SW 1271 (cell line): Measurements from ENCODE around the gene PTPN1.

Source experiments
- DNase-seq, 2 experiments: peaks; one replicate each; lab custom pipeline; 2025; lab: John Stamatoyannopoulos, UW

PTPN1 gene

DNA sequence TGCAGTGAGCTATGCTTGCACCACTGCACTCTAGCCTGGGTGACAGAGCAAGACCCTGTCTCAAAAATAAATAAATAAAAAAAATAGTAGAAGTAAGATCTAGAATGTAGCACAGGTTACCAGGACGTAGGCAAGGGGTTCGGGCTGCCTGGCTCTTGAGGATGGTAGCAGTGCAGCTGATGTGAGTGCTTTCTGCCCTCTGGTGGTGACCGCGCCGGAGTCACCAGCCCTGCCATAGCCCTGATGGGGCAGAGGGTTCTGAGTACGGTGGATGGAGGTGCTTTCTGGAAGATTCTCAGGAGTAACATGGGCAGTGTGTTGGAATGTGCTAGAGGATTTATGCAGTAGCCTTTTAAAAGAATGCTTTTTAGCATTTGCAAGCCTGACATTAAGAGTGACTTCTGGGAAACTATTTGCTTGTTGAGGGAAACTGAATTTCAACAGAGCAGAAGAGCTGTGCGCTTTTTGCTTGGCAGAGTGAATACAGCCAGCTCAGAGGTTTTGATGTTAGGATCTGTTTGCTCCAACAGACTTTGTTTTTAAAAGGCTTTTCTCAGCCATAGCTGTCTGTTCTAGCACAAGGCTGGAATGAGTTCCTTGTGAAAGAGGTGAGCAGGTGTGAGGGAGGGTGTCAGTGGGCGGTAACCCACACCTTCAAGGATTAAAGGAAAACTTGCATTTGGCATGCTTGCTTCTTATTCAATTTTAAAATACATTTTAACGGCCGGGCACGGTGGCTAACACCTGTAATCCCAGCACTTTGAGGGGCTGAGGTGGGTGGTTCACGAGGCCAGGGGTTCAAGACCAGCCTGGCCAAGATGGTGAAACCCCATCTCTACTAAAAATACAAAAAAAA, 65.9 kb downstream of the PTPN1 start:
- DNase-seq: peak in 1 of 2 experiments; percentile 61

DNA sequence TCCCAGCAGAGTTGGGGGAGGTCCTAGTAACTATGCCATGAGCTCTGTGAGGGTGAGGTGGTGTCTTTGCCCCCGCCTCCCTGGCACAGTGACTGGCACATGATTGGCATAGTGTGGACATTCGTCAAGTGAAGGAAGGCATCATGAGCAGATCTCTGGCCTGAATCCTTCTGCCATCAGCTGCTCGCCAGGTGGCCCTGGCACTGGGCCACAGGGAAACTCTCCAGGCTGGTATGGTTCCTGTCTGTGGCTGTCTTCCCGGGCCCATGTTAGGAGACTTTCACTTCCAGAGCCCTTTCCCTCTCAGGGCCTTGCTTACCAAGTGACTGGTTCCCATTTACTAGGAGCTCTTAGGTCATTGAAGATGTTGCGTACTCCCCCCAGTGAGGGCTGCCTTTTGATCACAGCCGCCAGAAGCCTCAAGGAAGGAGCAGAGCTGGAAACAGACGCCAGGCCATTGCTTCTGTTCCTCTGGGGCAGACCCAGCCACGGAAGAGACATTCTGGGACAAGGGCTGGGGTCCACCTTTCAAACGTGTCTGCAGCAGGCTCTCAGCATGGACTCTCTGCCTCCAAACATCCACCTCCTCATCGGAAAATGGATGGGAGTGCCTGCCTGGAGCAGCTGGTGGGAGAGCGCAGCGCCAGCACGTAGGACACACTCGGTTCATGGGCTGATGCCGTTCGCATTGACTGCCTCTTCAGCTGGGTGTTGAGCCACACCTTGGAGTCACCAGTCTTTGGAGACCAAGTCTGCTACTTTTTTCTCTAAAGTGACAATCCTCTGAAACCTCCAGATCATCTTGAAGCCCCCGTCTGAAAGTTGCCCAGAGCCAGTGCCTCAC, 67.2 kb downstream of the PTPN1 start:
- DNase-seq: no peak

DNA sequence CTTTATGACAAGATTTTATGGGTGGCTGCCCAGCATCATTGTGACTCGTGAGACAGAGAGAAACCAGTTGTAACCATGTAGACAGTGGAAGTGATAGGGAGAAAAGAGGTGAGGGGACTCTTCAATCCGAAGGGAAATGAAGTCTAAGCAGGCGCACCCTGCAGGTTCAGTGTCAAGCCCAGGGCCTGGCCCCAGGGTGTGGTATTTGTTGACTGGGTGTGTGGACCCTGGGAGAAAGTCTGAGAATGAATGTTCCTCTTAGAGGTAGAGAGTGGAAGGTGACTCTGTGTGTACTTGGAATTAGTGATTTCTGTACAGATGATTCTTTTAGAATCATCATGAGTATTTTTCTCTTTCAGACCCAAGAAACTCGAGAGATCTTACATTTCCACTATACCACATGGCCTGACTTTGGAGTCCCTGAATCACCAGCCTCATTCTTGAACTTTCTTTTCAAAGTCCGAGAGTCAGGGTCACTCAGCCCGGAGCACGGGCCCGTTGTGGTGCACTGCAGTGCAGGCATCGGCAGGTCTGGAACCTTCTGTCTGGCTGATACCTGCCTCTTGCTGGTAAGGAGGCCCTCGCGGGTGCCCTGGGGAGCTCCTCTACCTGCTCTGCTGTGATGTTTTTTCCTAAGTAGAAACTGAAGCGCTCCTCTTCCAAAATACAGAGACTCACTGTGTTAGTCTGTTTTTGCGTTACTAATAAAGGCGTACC, 68.0 kb downstream of the PTPN1 start:
- no peak for DNase-seq

DNA sequence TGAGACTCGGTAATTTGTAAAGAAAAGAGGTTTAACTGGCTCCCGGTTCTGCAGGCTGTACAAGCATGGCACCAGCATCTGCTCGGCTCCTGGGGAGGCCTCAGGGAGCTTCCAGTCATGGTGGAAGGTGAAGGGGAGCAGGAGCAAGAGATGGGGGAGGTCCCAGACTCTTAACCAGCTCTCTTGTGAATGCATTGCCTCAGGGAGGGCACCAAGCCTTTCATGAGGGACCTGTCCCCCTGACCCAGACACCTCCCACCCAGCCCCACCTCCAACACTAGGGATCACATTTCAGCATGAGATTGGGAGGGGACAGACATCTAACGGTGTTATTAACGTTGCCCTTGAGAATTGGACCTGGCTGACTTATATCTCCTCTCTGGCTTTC, 68.6 kb downstream of the PTPN1 start:
- no peak for DNase-seq

DNA sequence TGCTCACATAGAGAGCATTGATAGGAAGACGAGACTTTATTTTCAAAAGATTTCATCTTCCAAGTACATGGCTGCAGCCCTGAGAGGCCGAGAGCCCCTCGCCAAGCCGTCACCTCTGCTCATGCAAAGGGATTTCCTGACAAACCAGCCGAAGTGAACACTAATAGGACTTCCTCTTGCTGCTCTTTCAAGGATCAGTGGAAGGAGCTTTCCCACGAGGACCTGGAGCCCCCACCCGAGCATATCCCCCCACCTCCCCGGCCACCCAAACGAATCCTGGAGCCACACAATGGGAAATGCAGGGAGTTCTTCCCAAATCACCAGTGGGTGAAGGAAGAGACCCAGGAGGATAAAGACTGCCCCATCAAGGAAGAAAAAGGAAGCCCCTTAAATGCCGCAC, 69.3 kb downstream of the PTPN1 start:
- no peak for DNase-seq

DNA sequence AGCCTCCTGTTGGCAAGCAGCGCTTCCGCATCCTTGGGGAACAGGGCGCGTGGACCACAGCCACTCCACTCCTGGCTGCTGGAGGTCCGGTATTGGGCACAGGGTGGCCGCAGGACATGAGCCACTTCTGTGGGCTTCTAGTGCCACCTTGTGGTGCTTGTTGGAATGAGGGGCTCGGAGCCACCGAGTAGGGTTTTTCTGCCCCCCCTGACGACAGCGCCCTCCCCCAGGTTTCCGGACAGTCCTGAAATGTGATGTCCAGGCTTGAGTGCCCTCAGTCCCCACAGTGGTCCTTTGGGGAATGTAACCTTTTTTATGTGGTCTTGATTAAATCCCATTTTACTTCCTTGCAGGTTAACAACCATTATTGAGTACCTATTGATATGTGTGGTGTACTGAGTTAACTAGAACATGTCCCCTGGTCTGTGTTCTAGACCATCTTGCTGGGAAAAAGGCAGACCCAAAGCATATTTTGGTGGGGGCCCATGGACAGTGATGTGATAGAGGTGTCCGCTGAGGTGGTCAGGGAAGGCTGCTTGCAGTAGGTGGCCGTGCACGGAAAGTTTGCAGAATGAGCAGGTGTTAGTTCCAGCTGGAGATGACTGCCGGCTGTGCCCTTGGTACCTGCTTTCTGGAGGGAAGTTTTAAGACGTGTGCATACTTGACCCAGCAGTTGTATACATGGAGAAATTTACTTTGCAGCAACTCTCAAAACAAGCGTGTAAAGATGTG, 70.0 kb downstream of the PTPN1 start:
- DNase-seq: peak in 1 of 2 experiments; percentile 36

DNA sequence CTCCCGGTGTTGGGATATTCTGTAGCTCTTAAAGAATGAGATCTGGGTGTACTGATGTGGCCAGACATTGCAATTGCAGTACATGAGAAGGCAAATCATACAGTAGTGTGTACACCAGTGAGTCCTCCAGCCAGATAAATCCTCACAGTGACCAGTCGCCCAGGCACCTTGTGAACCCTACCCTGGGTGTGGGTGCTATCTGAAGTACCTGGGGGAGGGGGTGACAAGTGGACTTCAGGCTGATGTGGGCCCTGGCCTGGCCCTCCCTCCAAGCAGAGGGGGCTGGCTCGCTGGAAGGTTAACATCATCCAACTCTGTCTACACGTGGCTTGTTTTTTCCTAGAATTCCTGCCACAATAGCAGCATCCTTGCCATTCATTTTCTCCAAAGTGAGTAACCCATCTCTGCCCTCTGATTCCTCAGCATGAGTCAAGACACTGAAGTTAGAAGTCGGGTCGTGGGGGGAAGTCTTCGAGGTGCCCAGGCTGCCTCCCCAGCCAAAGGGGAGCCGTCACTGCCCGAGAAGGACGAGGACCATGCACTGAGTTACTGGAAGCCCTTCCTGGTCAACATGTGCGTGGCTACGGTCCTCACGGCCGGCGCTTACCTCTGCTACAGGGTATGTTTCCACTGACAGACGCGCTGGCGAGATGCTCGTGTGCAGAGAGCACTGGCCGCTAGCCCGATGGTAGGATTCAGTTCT, 70.8 kb downstream of the PTPN1 start:
- no peak for DNase-seq

DNA sequence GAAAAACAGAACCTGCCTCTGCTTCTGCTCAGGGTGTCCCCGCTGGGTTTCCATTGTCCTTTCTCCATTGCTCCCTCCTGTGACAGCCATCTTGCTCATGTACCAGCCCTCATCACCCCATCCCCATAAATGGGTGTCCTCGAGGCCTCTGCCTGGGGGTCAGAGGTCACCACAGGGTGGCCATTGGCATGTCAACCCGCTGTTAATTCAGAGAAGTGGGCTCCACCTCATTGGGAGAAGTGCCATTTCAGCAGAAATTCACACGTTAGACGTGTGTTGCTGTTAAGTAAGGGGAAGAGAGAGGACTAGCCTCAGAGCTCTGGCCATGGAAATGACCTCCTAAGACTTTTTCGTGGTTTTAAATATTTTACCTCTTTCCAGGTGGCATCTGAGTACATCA, 71.9 kb downstream of the PTPN1 start:
- DNase-seq: no peak

DNA sequence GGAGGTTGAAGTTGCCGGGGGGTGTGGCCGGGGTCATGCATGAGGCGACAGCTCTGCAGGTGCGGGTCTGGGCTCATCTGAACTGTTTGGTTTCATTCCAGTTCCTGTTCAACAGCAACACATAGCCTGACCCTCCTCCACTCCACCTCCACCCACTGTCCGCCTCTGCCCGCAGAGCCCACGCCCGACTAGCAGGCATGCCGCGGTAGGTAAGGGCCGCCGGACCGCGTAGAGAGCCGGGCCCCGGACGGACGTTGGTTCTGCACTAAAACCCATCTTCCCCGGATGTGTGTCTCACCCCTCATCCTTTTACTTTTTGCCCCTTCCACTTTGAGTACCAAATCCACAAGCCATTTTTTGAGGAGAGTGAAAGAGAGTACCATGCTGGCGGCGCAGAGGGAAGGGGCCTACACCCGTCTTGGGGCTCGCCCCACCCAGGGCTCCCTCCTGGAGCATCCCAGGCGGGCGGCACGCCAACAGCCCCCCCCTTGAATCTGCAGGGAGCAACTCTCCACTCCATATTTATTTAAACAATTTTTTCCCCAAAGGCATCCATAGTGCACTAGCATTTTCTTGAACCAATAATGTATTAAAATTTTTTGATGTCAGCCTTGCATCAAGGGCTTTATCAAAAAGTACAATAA, 72.5 kb downstream of the PTPN1 start:
- DNase-seq: no peak

DNA sequence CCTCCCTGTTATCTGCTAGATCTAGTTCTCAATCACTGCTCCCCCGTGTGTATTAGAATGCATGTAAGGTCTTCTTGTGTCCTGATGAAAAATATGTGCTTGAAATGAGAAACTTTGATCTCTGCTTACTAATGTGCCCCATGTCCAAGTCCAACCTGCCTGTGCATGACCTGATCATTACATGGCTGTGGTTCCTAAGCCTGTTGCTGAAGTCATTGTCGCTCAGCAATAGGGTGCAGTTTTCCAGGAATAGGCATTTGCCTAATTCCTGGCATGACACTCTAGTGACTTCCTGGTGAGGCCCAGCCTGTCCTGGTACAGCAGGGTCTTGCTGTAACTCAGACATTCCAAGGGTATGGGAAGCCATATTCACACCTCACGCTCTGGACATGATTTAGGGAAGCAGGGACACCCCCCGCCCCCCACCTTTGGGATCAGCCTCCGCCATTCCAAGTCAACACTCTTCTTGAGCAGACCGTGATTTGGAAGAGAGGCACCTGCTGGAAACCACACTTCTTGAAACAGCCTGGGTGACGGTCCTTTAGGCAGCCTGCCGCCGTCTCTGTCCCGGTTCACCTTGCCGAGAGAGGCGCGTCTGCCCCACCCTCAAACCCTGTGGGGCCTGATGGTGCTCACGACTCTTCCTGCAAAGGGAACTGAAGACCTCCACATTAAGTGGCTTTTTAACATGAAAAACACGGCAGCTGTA, 73.4 kb downstream of the PTPN1 start:
- DNase-seq: no peak

DNA sequence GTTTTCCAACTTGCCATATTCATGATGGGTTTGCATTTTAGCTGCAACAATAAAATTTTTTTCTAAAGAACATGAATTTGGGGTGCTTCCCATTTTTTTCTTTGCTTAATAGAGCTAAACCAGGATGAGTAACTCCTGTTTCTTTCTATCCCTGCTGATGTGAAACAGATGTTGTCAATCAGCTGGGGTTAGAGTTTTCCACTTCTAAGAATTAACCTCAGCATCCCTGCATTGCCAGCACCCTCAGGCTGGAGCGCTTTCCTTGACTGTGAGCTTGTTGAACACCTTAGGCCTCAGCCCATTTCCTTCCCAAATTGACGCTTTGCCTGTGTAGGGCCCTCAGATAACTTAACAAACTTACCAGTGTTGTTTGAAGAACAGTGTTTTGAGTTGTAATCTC, 74.5 kb downstream of the PTPN1 start:
- DNase-seq: no peak

DNA sequence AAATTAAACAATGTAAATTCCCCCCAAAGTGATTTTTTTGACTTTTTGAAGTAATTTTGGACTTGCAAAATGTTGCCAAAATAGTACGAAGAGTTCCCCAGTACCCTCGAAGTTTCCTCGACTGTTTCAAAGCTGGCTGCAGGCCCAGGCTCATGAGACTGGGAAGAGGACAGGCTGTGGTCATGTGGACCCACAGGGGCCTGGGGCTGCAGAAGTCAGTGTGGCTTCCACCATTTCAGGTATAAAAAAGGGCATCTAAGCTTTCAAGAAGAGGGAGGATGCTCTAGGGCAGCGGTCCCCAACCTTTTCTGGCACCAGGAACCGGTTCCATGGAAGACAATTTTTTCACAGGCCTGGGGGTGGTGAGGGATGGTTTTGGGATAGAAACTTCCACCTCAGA, 75.0 kb downstream of the PTPN1 start:
- no peak for DNase-seq

DNA sequence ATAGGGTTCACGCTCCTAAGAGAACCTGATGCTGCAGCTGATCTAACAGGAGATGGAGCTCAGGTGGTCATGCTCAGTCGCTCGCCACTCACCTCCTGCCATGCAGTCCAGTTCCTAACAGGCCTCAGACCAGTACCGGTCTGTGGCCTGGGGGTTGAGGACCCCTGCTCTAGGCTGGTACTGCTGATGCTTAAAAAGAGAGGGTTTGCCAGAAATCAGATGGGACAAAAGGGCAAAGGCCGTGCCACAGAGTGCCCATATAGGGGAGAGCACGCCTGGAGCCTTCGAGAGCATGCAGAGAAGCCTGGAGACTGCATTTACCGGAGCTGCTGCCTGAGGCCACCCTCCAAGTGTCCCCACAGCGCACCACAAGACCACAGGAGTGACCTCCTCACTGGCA, 75.5 kb downstream of the PTPN1 start:
- no peak for DNase-seq

DNA sequence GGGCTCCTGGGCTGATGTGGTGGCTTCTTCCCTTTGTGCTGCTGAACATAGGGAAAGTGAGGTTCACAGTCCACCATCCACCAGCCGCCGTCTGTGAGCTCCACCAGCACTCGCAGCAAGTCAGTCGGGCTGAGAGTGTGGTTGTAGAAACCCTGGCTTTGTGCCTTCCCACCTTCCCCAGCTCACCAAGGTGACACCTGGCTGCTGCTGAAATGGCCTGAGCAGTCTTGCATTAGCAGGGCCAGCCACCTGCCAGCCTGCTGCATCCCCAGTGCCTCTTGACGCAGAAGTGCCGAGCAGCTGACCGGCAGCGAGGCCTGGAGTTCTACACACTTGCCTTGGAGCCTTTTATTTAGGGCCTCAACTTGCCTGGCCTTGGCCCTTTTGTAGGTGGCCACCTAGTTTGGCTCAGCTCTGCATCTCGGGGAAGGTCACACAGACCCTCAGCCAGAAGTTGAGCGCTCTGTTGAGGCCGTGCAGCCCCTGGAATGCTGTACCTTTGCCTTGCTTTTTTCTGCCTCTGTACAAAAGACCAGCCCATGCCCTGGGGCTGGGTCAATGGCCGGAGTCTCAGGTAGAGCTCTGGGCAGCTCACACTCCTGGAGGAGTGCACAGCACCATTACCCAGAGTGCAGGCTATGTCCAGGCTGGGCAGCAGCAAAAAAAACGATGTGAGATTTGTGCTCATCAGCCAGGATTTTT, 76.5 kb downstream of the PTPN1 start:
- DNase-seq: no peak

DNA sequence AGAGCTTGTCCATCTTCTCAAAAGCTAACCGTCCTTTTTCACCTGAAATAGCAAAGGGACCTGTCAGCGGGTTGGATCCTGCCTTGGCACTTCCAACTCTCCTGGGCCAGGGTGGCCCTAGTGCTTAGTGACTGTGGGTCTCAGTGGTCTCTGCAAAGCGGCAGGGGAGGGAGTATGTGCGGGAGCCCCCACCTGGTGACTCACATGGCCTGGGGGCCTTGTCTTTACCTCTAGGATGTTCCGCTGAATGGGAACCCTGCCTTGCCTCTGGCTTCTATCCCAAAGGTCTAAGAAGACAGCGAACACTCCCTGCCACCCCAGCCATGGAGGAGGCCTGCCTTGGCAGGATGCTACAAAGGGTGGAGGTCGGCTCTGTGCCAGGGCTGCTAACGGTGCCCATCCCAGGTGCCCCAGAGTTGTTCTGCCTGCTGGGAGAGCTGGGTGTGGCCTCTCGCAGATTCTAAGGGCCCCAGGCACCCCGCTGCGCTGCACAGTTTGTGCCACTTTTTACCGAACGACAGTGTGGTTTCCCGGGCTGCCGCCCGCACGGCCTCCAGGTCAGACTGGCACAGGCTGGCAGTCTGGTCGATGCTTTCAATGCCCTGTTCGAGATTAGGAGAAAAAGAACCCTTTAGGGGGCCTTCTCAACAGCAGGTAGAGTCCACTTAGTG, 77.2 kb downstream of the PTPN1 start:
- DNase-seq: no peak

DNA sequence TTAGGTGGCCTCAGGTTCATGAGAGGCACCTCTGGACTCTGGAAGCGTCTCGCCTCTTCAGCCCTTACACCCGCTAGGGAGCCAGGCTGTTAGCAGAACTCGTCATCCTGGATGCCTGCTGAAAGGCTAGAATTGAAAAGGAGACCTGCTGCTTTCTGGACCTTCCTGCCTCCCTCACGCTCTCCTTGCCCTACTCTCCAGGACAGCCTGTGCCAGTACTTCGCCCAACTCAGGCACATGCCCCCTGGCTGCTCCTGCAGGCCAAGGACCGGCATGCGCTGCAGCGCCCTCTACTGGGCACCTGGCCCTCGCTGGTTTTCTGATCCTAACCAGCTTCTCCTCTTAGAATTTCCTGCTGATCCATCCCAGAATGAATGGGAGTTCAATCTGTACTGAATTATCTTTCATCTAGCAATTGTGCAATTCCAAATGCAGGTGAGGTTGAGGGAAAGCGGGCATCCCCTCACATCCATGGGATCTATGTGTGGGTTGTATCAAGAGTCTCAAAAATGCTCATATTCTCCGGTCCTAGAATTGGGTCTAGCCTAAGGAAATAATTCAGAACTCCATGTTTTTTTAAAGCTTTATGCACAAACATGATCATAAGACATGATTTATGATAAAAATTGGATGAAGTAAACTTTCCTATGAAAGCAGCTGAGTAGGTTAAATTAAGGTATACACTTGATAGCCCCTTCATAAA, 78.0 kb downstream of the PTPN1 start:
- DNase-seq: peak; percentile 33 to 73

DNA sequence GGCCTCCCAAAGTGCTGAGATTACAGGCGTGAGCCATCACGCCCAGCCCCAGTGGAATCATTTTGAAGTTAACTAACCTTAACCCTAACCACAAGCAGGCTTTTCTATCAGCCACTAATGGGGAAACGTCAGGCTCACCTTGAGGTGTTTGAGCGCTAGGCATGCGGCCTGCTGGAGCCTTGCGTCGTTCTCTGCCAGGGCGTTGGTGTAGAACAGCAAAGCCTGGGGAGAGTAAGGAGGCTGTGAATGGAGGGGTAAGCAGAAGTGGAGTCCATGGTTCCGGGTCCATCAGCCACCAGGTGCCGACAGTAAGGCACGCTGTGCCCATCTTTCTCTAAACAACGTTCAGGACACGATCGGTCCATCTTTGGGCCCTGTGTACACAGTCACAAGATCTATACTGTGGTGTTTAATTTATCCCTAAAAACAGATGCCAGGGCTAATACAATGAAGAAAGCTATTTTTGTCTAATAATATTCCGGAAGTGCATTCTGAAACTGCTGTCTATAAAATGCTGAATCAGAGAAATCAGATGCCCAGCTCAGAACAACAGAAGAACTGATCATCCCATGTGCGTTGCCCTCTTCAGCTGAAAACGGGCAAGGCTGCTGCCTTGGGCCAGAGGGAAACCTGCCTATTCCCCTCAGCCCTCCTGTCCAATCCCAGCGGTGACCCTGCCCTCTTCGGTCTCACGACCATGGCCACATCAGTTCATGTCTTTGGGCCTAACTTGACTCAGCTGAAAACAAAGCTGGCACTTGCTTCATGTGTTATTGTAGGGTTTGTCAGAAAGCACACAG, 79.6 kb downstream of the PTPN1 start:
- no peak for DNase-seq

DNA sequence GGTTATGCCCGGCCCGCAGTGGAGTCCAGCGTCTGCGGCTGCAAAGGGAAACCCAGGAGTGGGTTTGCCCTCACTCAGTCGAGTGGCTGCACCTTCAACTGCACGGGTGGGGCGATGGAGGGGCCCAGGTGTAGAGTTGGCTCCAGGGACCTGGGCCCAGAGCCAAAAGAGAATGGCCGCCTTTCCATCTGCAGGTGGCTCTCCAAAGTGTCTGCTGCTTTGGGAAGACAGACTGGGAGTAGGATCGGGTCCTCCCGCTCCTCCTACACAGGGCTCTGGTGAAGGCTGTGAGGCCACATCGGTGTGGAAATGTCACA, 80.1 kb downstream of the PTPN1 start:
- no peak for DNase-seq
